ENCODE data around the gene BMPR2.
"Not testable (repeated sequence)": the region's sequence is repeated elsewhere in the genome, so short reads cannot be mapped to it uniquely, and the experiment has no call there.

The BMPR2 gene
- total RNA-seq, result 47.1 to 236 (median 71.5) reads per million in 17 experiments

- peak; percentile 87 to 96 (median 94) for DNase-seq
Observed at GRCh38 chr2:202375609-202376408, at the start of gene BMPR2. Gene BMPR2 (plus strand): TSS chr2:202376327. CDS start chr2:202377475, 1,148 bp downstream.

GRCh38 chr2:202327858-202328257 is 48.3 kb upstream of the BMPR2 start:
- no peak for DNase-seq

GRCh38 chr2:202335791-202336467 is 40.2 kb upstream of the BMPR2 start:
- DNase-seq, result no peak

DNA sequence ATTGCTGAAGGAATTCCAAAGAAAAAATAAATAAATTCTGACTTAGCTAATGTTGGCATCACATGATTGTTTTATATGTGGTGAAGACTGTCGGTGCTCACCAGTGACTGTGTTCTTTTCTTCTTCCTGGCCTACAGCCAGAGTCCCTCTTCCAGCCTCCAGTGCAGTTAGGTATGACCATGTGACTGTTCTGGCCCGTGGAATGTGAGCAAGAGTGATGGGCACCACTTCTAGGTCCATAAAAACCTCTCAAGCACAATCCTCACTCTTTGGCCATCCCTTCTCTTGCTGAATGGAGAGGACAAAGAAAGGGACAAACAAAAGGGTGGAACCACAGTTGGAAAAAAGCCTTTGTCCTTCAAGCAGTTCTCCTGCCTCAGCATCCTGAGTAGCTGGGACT is 39.0 kb upstream of the BMPR2 start:
- no peak for DNase-seq

GRCh38 chr2:202337706-202338346 is 38.3 kb upstream of the BMPR2 start:
- no peak for DNase-seq

DNA sequence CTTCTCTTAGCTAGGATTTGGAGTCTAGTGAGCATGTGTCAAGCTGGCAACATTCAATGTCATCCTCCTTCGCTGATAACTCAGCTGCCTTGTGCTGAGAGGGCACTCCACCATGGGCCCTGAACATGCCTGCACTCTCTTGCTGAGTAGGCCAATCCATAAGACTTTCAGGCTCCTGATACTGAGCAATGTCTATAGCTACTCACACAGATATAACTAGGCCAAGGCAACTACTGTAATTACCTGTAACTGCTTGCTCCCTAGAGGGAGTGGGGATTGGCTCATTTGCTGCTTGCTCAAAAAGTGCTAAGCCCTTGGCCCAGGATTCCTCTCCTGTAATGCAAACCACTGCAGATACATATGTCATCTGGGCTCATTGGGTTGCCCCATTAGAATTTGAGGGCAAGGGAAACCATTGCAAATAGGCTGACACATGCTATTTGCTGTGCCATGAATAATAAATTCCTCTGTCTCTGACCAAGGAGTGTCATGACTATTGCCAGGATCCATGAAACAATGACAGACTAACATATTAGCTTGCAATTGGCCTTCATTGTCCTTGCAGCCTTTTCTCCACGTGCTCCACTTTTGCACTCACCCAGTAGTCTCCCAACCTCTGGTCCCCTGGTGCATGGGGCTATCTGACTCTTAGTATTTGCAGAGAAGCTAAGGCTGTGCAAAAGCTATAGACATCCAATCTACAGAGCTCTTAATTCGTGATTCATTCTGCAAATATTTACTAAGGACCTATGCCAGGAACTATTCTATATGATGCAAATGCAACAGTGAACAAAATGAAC is 36.9 kb upstream of the BMPR2 start:
- DNase-seq, result no peak

- no peak for DNase-seq
Observed at GRCh38 chr2:202344178-202344577, 31.9 kb upstream of the BMPR2 start.

- DNase-seq, result no peak
Observed at GRCh38 chr2:202346180-202346579, 29.9 kb upstream of the BMPR2 start.

DNA sequence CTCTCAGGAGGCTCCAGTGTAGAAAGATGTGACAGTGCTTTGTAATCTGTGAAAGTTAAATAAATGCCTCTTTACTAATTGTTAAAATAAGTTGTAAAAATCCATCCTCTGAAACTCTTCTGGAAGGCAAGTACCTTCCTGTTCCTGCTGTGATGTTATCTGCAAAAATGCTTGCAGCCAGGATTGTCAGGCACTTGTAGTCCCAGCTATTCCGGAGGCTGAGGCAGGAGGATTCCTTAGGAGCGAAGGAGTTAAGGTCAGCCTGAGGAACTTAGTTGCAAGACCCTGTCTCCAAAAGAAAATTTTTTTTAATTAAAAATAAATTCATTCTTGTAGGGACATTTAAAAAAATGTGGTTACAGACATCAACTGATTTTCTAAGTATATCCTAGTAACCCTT is 22.7 kb upstream of the BMPR2 start:
- DNase-seq, result no peak

GRCh38 chr2:202355993-202356505 is 20.1 kb upstream of the BMPR2 start:
- DNase-seq, result no peak

GRCh38 chr2:202358924-202359323 is 17.2 kb upstream of the BMPR2 start:
- DNase-seq, result not testable (repeated sequence)

DNA sequence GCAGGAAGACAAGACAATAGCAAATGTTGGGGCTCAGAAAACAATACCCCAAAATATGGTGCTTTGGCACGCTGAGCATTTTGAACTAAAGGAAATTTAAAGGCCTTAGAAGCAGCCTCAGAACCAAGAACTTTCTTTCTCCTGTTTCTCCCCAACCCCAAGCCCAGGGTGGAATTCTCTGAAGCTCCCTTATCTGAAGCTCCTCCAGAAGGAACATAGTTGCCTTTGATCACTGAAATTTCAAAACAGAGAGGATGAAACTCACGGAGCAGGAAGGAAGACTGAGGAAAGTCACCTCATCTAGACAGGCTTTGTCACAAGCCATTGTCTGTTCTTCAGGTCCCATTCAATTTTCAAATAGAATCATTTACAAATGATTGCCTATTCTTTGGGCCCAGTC is 15.5 kb upstream of the BMPR2 start:
- no peak for DNase-seq

DNA sequence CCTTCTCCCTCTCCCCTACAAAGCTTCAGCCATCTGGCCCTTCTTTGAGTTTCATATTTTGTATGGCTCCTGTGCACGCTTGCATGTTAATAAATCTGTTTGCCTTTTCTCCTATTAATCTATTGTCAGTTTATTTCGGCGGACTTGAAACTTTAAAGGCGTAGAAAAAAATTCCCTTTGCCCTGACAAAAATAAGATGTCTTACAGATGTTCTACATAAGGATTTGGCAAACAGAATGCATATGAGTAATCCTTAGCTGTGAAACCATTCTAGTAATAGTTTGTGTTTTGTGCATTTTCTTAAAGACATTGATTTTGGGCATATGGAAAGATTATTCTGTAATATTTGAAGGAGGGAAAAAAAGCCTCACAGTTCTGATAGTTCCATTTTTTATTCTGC is 15.0 kb upstream of the BMPR2 start:
- no peak for DNase-seq

- DNase-seq, result peak in 2 of 4 experiments; percentile 8 to 18
Observed at GRCh38 chr2:202373490-202373889, 2.6 kb upstream of the BMPR2 start.

DNA sequence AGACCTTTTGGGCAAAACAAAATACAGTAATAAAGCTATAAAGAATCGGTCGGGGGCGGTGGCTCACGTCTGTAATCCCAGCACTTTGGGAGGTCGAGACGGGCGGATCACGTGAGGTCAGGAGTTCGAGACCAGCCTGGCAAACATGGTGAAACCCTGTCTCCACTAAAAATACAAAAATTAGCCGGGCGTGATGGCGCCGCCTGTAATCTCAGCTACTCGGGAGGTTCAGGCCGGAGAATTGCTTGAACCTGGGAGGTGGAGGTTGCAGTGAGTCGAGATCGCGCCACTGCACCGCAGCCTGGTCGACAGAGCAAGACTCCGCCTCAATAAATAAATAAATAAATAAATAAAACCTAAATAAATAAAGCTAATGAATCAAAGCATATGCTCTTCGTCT is 1.7 kb upstream of the BMPR2 start:
- not testable (repeated sequence) for DNase-seq

DNA sequence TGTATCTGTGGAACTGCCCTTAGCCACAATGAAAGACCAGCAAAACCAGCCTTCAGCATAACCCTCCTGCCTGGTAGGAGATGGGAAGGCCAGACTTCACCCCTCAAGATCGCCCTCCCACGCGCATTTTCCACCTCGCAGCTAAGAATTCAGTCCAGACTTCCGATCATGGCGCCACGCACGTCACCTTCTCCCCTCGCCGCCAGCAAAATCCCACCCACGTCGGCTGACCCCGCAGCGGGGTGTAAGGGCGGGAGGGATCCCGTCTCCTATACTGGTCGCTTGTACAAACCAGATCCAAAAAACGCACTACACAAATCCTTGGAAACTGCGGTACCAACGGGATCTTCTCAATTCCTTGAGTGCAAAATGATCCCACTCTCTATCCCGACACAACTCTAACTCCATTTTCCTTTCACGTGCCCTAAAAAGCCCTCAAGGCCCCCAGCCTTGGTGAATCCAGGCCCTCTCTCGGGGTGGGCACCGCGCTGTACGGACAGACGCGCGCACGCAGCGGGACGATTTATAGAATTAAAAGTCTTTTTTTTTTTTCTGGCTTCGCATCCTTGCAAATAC is 1.0 kb upstream of the BMPR2 start:
- peak; percentile 56 to 79 (median 66) for DNase-seq

- DNase-seq, result peak; percentile 34 to 60 (median 40)
Observed at GRCh38 chr2:202376460-202377206, 506 bp downstream of the BMPR2 start.

DNA sequence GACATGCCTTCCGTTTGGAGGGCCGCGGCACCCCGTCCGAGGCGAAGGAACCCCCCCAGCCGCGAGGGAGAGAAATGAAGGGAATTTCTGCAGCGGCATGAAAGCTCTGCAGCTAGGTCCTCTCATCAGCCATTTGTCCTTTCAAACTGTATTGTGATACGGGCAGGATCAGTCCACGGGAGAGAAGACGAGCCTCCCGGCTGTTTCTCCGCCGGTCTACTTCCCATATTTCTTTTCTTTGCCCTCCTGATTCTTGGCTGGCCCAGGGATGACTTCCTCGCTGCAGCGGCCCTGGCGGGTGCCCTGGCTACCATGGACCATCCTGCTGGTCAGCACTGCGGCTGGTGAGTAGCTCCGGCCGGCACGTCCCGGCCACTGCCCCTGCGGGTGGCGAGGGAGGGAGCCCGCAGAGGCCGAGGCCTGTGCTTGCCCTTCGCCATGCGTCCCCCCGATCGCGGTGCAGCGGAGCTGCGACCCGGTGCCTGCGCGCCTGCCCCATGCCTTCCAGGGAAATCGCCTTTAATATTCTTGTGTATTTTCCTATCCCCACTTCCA is 1.2 kb downstream of the BMPR2 start:
- peak; percentile 63 to 83 (median 74) for DNase-seq

- DNase-seq, result no peak
Observed at GRCh38 chr2:202378001-202378400, 1.9 kb downstream of the BMPR2 start.

GRCh38 chr2:202378662-202379358 is 2.7 kb downstream of the BMPR2 start:
- no peak for DNase-seq

Measured in suppressor macrophage (primary cell).